Embryonic facial prominence (tissue), 1 donor: Measurements from ENCODE around the gene CDC42BPB.

Source experiments
- DNase-seq: peaks from one replicate; pipeline ENCODE4 v3.0.0-alpha.2; 2016; ENCODE audit errors: extremely low spot score

Gene CDC42BPB

GRCh38 chr14:103016594-103016993 is 40.8 kb downstream of the CDC42BPB start:
- no peak for DNase-seq

DNA sequence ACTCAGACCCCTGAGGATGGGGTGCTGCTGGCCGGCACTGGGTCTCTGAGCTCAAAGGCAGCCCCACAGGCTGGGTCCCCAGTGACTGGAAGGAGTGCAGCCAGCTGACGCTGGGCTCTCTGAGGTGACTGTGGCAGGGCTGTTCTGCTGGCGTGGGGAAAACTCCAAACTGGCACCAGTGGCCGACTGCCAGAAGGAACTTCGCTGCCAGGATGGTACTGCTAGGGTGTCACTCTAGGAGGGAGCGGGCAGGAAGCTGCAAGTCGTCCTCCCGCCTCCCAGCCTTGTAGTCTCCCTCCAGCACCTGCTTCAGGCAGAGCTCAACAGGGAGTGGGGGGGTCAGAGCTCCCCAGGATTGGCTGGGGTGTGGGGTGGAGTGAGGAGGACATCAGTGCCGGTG is 41.3 kb downstream of the CDC42BPB start:
- DNase-seq = no peak

DNA sequence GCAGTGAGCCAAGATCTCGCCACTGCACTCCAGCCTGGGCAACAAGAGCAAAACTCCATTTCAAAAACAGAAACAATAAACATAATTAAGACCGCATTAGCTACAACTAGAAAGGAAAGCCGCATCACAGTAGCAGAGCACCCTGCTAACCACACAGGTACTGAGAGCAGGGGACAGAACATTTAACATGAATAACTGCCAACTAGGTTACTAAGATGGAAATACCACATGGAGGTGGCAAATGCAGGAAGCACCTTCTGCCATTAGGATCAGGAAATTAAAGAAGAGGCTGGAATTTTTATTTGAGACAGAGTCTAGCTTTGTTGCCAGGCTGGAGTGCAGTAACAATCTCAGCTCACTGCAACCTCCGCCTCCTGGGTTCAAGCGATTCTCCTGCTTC is 41.9 kb downstream of the CDC42BPB start:
- DNase-seq = no peak

- no peak for DNase-seq
Measured at GRCh38 chr14:103014466-103015228, 42.7 kb downstream of the CDC42BPB start.

DNA sequence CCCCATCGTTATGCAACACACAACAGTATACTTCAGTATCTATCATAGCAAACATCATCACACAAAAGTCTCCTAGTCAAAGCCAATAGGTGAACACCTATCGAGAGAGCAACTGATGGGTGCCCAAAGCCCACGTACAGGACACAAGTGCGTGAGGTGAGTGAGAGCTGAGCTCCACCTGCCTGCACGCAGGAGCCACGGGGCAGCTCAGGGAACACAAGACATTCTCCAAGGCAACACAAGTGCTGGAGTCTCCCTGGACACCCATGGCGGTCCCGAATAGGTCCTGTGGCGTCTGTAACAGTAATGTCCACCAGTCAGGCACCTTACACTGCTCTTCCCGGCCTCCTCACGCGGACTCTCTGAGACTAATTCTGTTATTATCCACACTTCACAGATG is 44.3 kb downstream of the CDC42BPB start:
- no peak for DNase-seq

- no peak for DNase-seq
Measured at GRCh38 chr14:103009559-103009958, 47.8 kb downstream of the CDC42BPB start.

DNA sequence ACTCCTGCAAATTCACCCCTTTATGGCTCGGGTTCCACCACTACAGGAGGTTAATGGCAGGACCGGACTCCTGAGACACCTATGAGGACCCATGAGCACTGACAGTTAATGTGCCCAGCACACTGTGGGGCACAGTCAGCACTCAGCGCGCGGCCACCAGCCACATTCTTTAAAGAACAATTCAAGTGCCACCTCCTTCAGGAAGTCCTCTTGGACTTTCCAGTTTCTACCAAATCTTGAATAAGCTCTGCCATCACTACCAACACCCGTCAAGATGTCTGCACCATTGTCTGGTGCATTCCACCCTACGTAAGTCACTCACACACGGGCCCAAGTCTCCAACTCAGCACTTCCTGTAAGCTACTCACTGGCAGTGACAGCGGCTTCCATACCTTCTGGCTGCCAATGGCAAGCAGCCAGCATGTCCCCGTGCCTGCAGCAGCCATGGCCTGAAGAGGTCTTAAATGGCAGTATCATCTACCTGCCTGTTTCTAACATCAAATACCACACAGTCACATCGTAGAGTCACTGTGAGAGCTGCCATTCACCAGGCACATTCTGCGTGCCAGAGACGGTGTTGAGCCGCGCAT is 48.5 kb downstream of the CDC42BPB start:
- DNase-seq = no peak

DNA sequence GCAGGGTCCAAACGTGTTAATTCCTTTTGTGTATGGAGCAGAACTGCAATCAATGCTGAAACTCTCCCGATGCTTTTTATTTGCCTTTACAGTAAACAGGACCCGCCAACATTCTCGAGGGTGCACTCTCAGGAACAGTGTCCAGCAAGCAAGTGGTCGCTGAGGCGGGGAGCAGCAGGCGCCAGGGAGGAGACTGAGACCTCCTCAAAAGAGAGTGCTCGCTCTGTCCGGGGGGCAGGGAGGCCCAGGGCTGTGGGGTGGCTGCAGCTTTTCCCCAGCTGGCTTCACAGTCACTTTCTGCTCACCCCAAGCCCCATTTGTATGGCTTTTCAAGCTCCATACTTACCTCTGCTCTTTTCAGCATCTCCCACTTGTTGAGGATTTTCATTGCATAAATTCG is 49.2 kb downstream of the CDC42BPB start:
- DNase-seq = no peak

DNA sequence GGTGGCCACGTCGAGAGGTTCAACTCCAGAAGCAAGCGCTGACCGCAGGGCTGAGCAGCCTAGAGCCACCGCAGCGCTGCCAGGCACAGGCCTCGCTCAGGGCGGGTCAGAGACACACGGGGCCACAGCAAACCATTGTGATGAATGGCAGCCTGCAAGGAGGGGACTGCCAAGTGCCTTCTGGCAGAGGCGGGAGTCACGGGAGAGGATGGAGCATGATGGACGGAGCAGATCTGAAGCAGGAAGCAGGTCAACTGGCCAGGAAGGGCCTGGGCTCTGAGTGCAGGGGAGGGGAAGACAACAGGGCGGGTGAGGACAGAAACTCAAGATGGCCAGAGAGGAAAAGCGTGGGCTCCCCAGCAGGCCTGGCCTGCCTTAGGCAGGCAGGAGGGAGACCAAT is 49.8 kb downstream of the CDC42BPB start:
- no peak for DNase-seq

DNA sequence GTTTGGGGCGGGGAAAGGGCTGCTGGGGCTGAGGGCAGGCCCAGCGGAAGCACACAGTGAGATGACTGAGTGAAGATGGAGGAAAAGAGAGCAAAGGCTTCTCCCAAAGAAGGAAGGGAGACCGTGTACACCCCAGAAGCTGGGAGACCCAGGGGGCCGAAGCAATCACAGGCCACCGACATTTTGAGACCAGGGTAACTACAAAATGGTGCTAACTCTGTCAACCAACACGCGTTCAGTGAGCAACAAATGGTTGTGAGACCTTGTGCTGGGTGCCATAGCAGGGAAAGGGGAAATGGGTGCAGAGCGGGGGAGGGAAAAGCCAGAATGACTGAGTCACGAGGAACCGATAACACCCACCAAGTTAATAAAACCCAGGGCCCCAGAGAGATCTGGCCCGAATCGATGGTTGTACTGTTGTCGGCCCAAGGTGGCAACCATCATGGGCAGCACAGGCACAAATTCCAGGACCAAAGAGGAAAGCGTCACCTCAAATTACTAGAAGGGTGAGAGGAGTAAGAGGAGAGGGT is 50.3 kb downstream of the CDC42BPB start:
- DNase-seq = no peak

DNA sequence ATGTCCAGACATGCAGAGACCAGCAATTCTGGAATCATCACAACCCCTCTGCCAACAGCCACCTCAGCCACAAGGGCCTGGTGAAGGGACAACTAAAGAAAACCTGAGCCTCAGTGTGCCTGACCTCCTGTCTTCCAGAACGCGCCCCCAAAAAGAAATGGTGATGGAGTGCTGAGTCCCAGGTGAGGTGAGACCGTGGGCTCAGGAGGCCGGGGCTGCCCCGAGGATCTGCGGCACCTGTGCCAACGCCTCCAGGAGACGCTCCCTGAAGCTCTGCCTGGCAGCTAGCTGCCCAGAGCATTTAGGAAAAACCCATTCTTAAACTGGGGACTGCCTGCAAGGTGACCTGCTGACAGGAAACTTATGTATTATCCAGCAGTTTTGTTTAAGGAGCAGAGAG is 51.2 kb downstream of the CDC42BPB start:
- no peak for DNase-seq

DNA sequence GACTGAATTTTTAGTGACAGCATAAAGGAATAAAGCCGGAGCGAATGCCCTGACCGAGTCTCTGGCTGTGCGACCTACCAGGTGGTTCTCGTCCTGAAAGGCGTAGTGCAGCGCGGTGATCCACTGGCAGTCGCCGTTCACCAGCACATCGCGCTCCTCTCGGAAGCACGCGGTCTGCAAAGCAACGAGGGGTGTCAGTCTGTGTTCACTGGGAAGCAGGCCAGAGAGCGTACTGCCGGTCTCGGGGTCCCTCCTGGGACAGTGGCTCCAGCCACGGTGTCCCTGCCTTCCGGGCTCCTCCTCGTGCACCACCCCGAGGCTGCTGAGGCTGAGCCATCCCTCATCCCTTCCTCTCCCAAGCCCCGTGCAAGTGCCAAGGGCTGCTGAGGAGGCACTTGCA is 53.5 kb downstream of the CDC42BPB start:
- DNase-seq = no peak

DNA sequence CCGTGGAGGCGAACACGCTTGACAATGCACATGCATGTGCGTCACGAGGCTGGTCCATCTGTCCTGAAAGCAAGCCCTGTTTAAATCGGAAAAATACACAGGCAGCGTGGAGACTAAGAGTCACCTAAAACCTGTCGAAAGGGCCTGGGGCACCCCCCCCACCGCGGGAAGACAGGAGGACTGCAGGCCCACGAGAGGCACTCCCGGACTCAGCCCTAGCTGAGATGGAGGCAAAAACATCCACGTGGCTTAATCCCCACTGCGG is 54.1 kb downstream of the CDC42BPB start:
- DNase-seq = no peak

DNA sequence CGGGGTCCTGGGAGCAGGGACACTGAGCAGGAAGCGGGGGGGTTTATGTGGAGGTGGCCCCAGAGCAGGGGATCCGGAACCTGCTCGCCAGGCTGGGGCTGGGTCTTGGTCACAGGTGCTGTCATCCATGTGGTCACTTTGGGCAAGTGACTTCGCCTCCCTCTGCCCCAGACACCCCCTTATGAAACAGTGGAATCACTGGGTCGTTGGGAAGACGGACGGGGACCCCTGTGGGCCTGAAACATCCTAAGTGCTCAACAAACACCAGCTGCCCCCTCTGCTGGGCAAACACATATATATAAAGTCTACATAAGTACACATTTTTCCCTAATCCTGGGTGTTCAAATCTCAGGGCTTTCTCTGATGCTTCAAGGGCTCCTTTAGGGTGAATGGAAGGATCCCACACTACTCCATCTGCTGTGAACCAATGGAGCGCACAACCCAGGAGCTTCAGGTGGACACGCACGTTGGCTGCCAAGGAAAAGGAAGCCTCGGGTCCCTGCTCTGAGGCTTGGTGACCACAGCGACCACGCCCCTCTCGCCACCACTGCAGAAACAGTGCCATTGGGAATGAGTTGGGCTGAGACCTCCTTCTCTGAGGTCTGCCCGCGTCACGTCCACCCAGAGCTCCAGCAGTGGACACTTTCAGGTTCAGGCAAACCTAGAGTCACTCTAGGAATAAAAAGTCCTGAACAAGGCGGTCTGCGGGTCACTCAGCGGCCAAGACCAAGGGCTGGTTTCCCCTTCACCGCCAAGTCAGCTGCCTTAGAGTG is 54.6 kb downstream of the CDC42BPB start:
- no peak for DNase-seq

DNA sequence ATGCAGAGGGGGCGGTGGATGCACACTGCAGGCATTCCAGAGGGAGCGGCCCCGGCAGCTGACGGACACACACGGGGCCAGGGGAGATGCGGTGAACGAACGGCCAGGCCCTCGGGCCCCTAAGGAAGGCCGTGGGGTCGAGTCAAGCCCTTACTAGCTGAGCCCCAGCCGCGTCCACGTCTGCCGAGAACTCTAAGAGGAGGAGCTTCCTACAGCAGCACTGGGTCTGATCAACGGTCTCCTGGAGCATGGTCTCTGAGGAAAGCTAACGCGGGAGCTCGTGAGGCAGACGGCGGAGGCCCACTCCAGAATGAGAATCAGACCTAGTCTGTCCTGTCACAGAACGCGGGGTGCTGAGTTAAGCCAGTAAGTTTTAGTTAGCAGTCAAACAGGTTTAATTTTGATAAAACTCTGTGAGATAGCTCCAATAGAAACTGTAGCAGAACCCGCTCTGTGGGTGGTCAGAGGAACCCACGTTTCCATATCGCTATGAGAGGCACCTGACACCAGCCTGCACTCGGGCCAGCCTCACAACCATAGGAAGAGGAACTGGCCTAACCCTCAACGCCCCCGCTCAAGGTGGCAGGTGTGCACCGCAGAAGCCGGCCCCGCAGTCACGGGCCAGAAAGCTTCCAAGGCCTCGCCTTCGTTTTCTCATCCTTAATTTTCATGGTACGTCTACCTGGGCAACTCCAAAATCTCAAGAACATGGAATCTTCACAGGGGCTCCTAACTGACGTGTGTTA is 55.5 kb downstream of the CDC42BPB start:
- DNase-seq = no peak

DNA sequence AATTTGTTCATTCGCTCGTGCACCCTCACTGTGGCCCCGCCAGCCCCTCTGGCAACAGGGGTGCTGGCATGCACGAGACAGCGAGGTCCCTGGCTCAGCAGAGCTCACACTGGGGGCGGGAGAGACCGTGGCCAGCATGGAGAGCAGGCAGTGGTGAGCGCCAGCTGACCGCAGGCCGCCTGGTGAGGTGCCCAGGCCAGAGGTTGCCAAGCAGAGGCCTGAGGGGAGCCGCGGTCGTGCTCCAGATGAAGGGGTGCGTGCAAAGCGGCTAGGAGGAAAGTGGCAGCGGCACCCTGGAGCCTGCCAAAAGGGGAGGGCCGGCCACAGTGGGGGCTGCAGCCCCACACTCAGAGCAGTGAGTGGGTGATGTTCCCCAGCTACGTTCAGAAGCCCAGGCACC is 56.1 kb downstream of the CDC42BPB start:
- DNase-seq = no peak

DNA sequence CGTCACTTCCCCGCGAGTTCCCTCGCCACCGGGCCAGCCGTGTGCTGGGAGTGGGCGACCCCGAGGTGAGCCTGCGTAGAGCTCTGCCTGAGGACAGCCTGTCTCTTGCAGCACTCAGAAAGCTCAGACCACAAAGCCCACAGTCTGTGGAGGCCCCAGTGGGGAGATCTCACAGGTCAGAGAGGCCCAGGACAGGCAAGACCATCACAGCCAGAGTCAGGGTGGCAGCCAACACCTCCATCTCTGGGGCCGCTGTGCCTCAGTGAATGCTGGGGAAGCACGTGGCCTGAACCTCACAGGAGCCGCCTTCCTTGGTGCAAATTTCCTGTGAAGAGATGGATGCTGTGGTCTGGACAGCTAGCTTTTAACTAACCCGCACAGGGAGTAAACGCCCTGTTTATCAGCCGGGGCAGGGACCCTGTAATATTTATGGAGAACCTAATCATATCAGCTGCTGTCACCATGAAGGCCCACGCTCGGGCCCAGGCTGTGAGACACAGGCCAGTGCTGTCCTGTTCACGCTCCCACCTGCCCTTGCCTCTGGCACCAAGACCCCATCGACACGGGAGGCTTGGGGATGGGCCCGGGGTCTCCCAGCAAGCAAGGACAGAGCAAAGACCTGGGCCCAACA is 56.9 kb downstream of the CDC42BPB start:
- DNase-seq = no peak

- no peak for DNase-seq
Measured at GRCh38 chr14:102999227-102999895, 58.0 kb downstream of the CDC42BPB start.

DNA sequence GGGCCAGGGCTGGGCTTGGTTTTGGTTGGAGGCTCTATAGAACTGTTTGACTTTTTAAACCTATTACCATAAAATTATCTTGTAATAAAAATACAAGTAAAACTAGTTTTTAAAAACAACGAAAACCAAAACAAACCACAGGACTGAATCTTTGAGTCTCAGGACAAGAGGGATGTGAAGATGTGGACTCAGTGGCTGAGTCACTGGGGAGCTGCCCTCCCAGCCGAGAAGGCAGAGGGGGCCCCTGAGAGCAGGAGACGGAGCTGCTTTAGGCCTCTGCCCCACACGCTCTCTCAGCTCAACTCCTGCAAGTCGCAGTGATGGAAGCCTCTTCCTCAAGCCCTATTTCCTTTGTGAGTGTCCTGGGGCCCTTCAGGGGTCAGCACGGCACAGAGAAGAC is 59.0 kb downstream of the CDC42BPB start:
- no peak for DNase-seq

GRCh38 chr14:102996941-102997340 is 60.4 kb downstream of the CDC42BPB start:
- no peak for DNase-seq

GRCh38 chr14:102994689-102995088 is 62.7 kb downstream of the CDC42BPB start:
- no peak for DNase-seq
